Duodenal mucosa (tissue), 2 donors: ENCODE measurements around the gene GRIN2D.

ENCODE experiments used
- H3K27ac ChIP-seq: one replicate; pipeline ENCODE4 v1.7.0; 2013; ENCODE audit warnings: low read depth, low read length
- H3K27me3 ChIP-seq, 2 donors: one replicate each; pipeline ENCODE4 v1.7.0; 2013; ENCODE audit warnings: low read length in 2 of 2, control low read depth in 1 of 2; ENCODE audit not compliant: insufficient read depth in 2 of 2, control insufficient read depth in 1 of 2
- H3K36me3 ChIP-seq, 2 donors: one replicate each; pipeline ENCODE4 v1.7.0; 2013; ENCODE audit warnings: low read length in 2 of 2, control low read depth in 1 of 2; ENCODE audit not compliant: insufficient read depth in 2 of 2, control insufficient read depth in 1 of 2
- H3K4me1 ChIP-seq, 2 donors: one replicate each; pipeline ENCODE4 v1.7.0; 2013; ENCODE audit warnings: low read length in 2 of 2, control low read depth in 1 of 2; ENCODE audit not compliant: insufficient read depth in 2 of 2, control insufficient read depth in 1 of 2
- H3K4me3 ChIP-seq, 2 donors: one replicate each; pipeline ENCODE4 v1.7.0; 2013; ENCODE audit warnings: low read length in 2 of 2, low read depth in 1 of 2
- H3K9ac ChIP-seq, 2 donors: one replicate each; pipeline ENCODE4 v1.7.0; 2013; ENCODE audit warnings: low read length in 2 of 2, low read depth in 1 of 2
- H3K9me3 ChIP-seq, 2 donors: one replicate each; pipeline ENCODE4 v1.7.0; 2013; ENCODE audit warnings: low read length in 2 of 2, control low read depth in 1 of 2; ENCODE audit not compliant: control insufficient read depth in 1 of 2

The GRIN2D gene

GRCh38 chr19:48428670-48429069 lies 35.2 kb downstream of the GRIN2D start:
- no peak overlapping the region for H3K9ac ChIP-seq
- H3K9me3 ChIP-seq = no peaks in the 10 kb centered on the region
- H3K4me3 ChIP-seq = no peak overlapping the region
- H3K27ac ChIP-seq = no peak overlapping the region
- no peaks in the 10 kb centered on the region for H3K27me3 ChIP-seq
- H3K36me3 ChIP-seq = no peaks in the 10 kb centered on the region
- no peaks in the 10 kb centered on the region for H3K4me1 ChIP-seq

- Histone ChIP-seq H3K4me1 (no peaks in the 10 kb centered on the region), H3K9me3 (no peaks in the 10 kb centered on the region), H3K36me3 (no peaks in the 10 kb centered on the region), H3K4me3 (no peak overlapping the region), H3K27me3 (no peaks in the 10 kb centered on the region), H3K27ac (no peak overlapping the region), H3K9ac (no peak overlapping the region)
These were observed 39.9 kb downstream of the GRIN2D start for GRCh38 chr19:48433337-48433736.

GRCh38 chr19:48436586-48436985 lies 43.1 kb downstream of the GRIN2D start:
- Histone ChIP-seq H3K36me3 (no peaks in the 10 kb centered on the region), H3K9ac (no peak overlapping the region), H3K4me1 (no peaks in the 10 kb centered on the region), H3K9me3 (no peaks in the 10 kb centered on the region), H3K27ac (no peak overlapping the region), H3K27me3 (peaks cover 3% of the 10 kb centered on the region in 2 donors), H3K4me3 (no peak overlapping the region)

GRCh38 chr19:48441360-48442050 lies 48.0 kb downstream of the GRIN2D start:
- peaks cover 8 to 19% of the 10 kb centered on the region in 2 donors for H3K4me1 ChIP-seq
- no peaks in the 10 kb centered on the region for H3K36me3 ChIP-seq
- no peak overlapping the region for H3K9ac ChIP-seq
- no peak overlapping the region for H3K27ac ChIP-seq
- H3K4me3 ChIP-seq = no peak overlapping the region
- H3K27me3 ChIP-seq = peaks cover 22 to 23% of the 10 kb centered on the region in 2 donors
- H3K9me3 ChIP-seq = no peaks in the 10 kb centered on the region

GRCh38 chr19:48442116-48443035 lies 48.9 kb downstream of the GRIN2D start:
- H3K27ac ChIP-seq = no peak overlapping the region
- H3K4me1 ChIP-seq = peaks cover 12 to 22% of the 10 kb centered on the region in 2 donors
- peaks cover 0 to 2% of the 10 kb centered on the region in 2 donors for H3K36me3 ChIP-seq
- peaks cover 22 to 23% of the 10 kb centered on the region in 2 donors for H3K27me3 ChIP-seq
- H3K9ac ChIP-seq = no peak overlapping the region
- H3K4me3 ChIP-seq = no peak overlapping the region
- H3K9me3 ChIP-seq = no peaks in the 10 kb centered on the region

- no peak overlapping the region for H3K4me3 ChIP-seq
- no peak overlapping the region for H3K9ac ChIP-seq
- H3K27ac ChIP-seq = no peak overlapping the region
These were observed 49.8 kb downstream of the GRIN2D start for GRCh38 chr19:48443256-48443655.

More at GRCh38 chr19:48443256-48443655, 49.8 kb downstream of the GRIN2D start:
- peaks cover 1 to 11% of the 10 kb centered on the region in 2 donors for H3K36me3 ChIP-seq
- peaks cover 12 to 22% of the 10 kb centered on the region in 2 donors for H3K4me1 ChIP-seq
- H3K9me3 ChIP-seq = no peaks in the 10 kb centered on the region
- H3K27me3 ChIP-seq = peaks cover 22 to 23% of the 10 kb centered on the region in 2 donors
